Rectal smooth muscle tissue (tissue), 1 donor: ENCODE measurements around the gene PANK1.

Source experiments
- H3K27ac ChIP-seq: one replicate; pipeline ENCODE4 v1.7.0; 2013; ENCODE audit warnings: low read depth, low read length, inconsistent platforms
- H3K27me3 ChIP-seq: one replicate; pipeline ENCODE4 v1.7.0; 2013; ENCODE audit warnings: low read length; ENCODE audit not compliant: control insufficient read depth, insufficient read depth
- H3K36me3 ChIP-seq: one replicate; pipeline ENCODE4 v1.7.0; 2013; ENCODE audit warnings: low read length; ENCODE audit not compliant: control insufficient read depth, insufficient read depth
- H3K4me1 ChIP-seq: one replicate; pipeline ENCODE4 v1.7.0; 2013; ENCODE audit warnings: low read length; ENCODE audit not compliant: control insufficient read depth, insufficient read depth
- H3K4me3 ChIP-seq: one replicate; pipeline ENCODE4 v1.7.0; 2013; ENCODE audit warnings: low read length
- H3K9ac ChIP-seq: one replicate; pipeline ENCODE4 v1.7.0; 2013; ENCODE audit warnings: low read length

The PANK1 gene

DNA sequence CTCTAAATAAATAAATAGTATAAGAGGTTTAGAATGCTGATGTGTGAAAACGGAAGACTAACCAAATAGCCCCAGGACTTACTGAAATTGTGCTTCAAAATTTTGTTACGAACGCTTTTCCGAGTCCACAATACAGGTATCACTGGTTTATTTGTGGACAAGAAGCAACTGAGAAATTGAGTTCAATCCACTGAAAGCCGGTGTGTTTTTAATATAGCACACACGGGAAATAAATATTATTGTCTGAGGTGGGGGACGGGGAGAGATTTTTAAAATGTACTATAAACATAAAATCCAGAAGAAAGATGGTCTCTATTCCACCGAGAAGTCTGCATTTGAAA lies 110.2 kb downstream of the PANK1 start:
- peaks cover 7% of the 10 kb centered on the region for H3K27me3 ChIP-seq
- H3K36me3 ChIP-seq = no peaks in the 10 kb centered on the region
- H3K27ac ChIP-seq = no peak overlapping the region
- peak overlapping the region; percentile 52 for H3K4me3 ChIP-seq
- H3K9ac ChIP-seq = no peak overlapping the region
- H3K4me1 ChIP-seq = no peaks in the 10 kb centered on the region
